ENCODE data around the gene USP32. TPM values are rescaled to one million over a fixed set of nuclear protein-coding genes. Genes with fewer than 3 reads are reported as not detected.

Gene USP32
- total and polyA plus RNA-seq, 2 donors (not counting 1 experiment from before 2014, with no cell fraction given) = 7.7 to 48.8 TPM

GRCh38 chr17:60159479-60159866 lies 232.5 kb downstream of the USP32 start:
- ATAC-seq (ENCODE audit: low read depth) (no peak), DNase-seq (no peak)
- Histone ChIP-seq H3K9ac (ENCODE audit: low read length) (no peak overlapping the region), H4K20me1 (ENCODE audit: control insufficient read depth, insufficient read depth, low read length, poor library complexity, severe bottlenecking) (no peaks in the 10 kb centered on the region), H3K27me3 (replicated peaks in 1 of 4; ENCODE audit: control extremely low read depth in 1 of 4, control insufficient read depth in 3 of 4, insufficient read depth in 4 of 4, low read length in 3 of 4) (peaks cover 0 to 19% (median 0%) of the 10 kb centered on the region in 4 experiments), H2AFZ (ENCODE audit: insufficient read depth, low read depth, low read length, poor library complexity, severe bottlenecking) (no peak overlapping the region), H3K36me3 (replicated peaks in 1 of 2; ENCODE audit: control extremely low read depth in 1 of 2, control insufficient read depth in 1 of 2, extremely low read depth in 1 of 2, insufficient read depth in 2 of 2, low read length in 1 of 2) (no peaks in the 10 kb centered on the region), H3K27ac (ENCODE audit: low read length in 2 of 2) (no peak overlapping the region), H3K4me1 (ENCODE audit: control insufficient read depth in 2 of 2, insufficient read depth in 2 of 2, low read length in 2 of 2) (peaks cover 0 to 3% of the 10 kb centered on the region in 2 donors), H3K79me2 (ENCODE audit: control insufficient read depth, insufficient read depth, low read length) (no peaks in the 10 kb centered on the region), H3K9me3 (ENCODE audit: control extremely low read depth in 1 of 3, control insufficient read depth in 2 of 3, insufficient read depth in 1 of 3, low read length in 2 of 3) (no peaks in the 10 kb centered on the region), H3K4me3 (ENCODE audit: control extremely low read depth in 1 of 5, extremely low read depth in 1 of 5, insufficient read depth in 1 of 5, low read depth in 2 of 5, low read length in 4 of 5) (no peak overlapping the region), H3K4me2 (replicated peaks; ENCODE audit: low read depth, low read length, poor library complexity, severe bottlenecking) (no peak overlapping the region)
- CTCF ChIA-PET = no interaction called here
- POLR2A ChIA-PET = no interaction called here
- Mint-ChIP-seq H3K9me3 (ENCODE audit: insufficient read depth) (no peaks in the 10 kb centered on the region), H3K4me3 (no peak overlapping the region), H3K27me3 (peaks cover 47% of the 10 kb centered on the region), H3K27ac (no peak overlapping the region), H3K4me1 (peaks cover 6% of the 10 kb centered on the region)
- no peak for TF ChIP-seq CTCF (IDR thresholded peaks at IDR 0.05)
- TF ChIP-seq EZH2 (IDR thresholded peaks at IDR 0.05; ENCODE audit: borderline replicate concordance, insufficient read depth, low read depth, low read length, poor library complexity, severe bottlenecking) = no peak
- intact Hi-C loops (cut with micrococcal nuclease) = no loop called here
- WGBS (ENCODE audit: insufficient coverage) = 80% methylated on average over 2 of the region's 6 CpGs

DNA sequence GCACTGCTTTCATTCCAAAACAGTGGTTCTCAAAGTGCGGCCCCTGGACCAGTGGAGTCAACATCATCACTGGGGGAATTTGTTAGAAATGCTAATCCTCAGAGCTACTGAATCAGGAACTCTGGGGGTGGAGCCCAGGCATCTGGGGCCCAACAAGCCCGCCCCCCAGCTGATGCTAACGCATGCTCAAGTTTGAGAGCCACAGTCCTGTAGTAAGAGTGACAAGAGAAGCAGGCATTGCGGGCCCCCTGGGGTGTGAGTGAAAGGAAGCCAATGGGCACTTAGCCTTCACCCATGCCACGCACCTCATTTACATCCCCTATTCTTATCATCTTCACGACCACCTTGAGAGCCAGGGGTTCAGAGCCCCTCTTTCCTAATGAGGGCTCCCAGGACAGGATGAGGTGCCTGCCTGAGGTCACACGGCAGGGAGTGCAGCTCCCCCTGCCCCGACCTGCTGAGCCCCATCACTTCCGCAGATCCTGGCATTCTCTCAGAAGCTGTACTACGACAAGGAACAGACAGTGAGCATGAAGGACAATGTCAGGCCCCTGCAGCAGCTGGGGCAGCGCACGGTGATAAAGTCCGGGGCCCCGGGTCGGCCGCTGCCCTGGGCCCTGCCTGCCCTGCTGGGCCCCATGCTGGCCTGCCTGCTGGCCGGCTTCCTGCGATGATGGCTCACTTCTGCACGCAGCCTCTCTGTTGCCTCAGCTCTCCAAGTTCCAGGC lies 233.0 kb downstream of the USP32 start:
- peaks cover 0 to 19% (median 0%) of the 10 kb centered on the region in 4 experiments for H3K27me3 ChIP-seq (replicated peaks in 1 of 4; ENCODE audit: control extremely low read depth in 1 of 4, control insufficient read depth in 3 of 4, insufficient read depth in 4 of 4, low read length in 3 of 4)
- ChIA-PET CTCF (no interaction called here), POLR2A (interaction anchor here (0.6 kb wide), 1 partner anchor 233 kb away, joined by 3 read pairs; the partner anchor contains the start of gene USP32)
- ATAC-seq (ENCODE audit: low read depth) = no peak
- H3K4me3 ChIP-seq (ENCODE audit: control extremely low read depth in 1 of 5, extremely low read depth in 1 of 5, insufficient read depth in 1 of 5, low read depth in 2 of 5, low read length in 4 of 5) = no peak overlapping the region
- intact Hi-C loops (cut with micrococcal nuclease) = no loop called here
- no peak overlapping the region for H3K27ac ChIP-seq (ENCODE audit: low read length in 2 of 2)
- H3K4me2 ChIP-seq (replicated peaks; ENCODE audit: low read depth, low read length, poor library complexity, severe bottlenecking) = no peak overlapping the region
- H3K36me3 ChIP-seq (replicated peaks in 1 of 2; ENCODE audit: control extremely low read depth in 1 of 2, control insufficient read depth in 1 of 2, extremely low read depth in 1 of 2, insufficient read depth in 2 of 2, low read length in 1 of 2) = no peaks in the 10 kb centered on the region
- Mint-ChIP-seq H3K27me3 (peaks cover 47% of the 10 kb centered on the region), H3K9me3 (ENCODE audit: insufficient read depth) (no peaks in the 10 kb centered on the region), H3K4me1 (peaks cover 6% of the 10 kb centered on the region), H3K27ac (no peak overlapping the region), H3K4me3 (no peak overlapping the region)
- H3K4me1 ChIP-seq (ENCODE audit: control insufficient read depth in 2 of 2, insufficient read depth in 2 of 2, low read length in 2 of 2) = peaks cover 0 to 3% of the 10 kb centered on the region in 2 donors
- WGBS (ENCODE audit: insufficient coverage) = 90% methylated on average over 18 of the region's 19 CpGs
- H4K20me1 ChIP-seq (ENCODE audit: control insufficient read depth, insufficient read depth, low read length, poor library complexity, severe bottlenecking) = no peaks in the 10 kb centered on the region
- H3K9me3 ChIP-seq (ENCODE audit: control extremely low read depth in 1 of 3, control insufficient read depth in 2 of 3, insufficient read depth in 1 of 3, low read length in 2 of 3) = no peaks in the 10 kb centered on the region
- H3K79me2 ChIP-seq (ENCODE audit: control insufficient read depth, insufficient read depth, low read length) = no peaks in the 10 kb centered on the region
- no peak overlapping the region for H3K9ac ChIP-seq (ENCODE audit: low read length)
- TF ChIP-seq EZH2 (IDR thresholded peaks at IDR 0.05; ENCODE audit: borderline replicate concordance, insufficient read depth, low read depth, low read length, poor library complexity, severe bottlenecking) = no peak
- TF ChIP-seq CTCF (IDR thresholded peaks at IDR 0.05) = no peak
- no peak for DNase-seq
- H2AFZ ChIP-seq (ENCODE audit: insufficient read depth, low read depth, low read length, poor library complexity, severe bottlenecking) = no peak overlapping the region

Measured in B cell (primary cell).